A549 treated with RU486 at 1 μM for 4 hours (cell line): ENCODE measurements around the gene ASCC2. TPM values are rescaled to one million over a fixed set of nuclear protein-coding genes. Genes with fewer than 3 reads are reported as not detected.

Experiments
- total RNA-seq: library from RNA; stranded (reverse); fragments of 200-300 nt; extraction: Qiagen RNA extraction; gene quantifications from 5 replicates; pipeline ENCODE4 v1.2.3, GENCODE V29; 2022; ENCODE audit warnings: low read depth

ASCC2 gene, protein sequence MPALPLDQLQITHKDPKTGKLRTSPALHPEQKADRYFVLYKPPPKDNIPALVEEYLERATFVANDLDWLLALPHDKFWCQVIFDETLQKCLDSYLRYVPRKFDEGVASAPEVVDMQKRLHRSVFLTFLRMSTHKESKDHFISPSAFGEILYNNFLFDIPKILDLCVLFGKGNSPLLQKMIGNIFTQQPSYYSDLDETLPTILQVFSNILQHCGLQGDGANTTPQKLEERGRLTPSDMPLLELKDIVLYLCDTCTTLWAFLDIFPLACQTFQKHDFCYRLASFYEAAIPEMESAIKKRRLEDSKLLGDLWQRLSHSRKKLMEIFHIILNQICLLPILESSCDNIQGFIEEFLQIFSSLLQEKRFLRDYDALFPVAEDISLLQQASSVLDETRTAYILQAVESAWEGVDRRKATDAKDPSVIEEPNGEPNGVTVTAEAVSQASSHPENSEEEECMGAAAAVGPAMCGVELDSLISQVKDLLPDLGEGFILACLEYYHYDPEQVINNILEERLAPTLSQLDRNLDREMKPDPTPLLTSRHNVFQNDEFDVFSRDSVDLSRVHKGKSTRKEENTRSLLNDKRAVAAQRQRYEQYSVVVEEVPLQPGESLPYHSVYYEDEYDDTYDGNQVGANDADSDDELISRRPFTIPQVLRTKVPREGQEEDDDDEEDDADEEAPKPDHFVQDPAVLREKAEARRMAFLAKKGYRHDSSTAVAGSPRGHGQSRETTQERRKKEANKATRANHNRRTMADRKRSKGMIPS
- total RNA-seq = 24.2 to 33.9 TPM (median 30.9 TPM) in 5 replicates

DNA sequence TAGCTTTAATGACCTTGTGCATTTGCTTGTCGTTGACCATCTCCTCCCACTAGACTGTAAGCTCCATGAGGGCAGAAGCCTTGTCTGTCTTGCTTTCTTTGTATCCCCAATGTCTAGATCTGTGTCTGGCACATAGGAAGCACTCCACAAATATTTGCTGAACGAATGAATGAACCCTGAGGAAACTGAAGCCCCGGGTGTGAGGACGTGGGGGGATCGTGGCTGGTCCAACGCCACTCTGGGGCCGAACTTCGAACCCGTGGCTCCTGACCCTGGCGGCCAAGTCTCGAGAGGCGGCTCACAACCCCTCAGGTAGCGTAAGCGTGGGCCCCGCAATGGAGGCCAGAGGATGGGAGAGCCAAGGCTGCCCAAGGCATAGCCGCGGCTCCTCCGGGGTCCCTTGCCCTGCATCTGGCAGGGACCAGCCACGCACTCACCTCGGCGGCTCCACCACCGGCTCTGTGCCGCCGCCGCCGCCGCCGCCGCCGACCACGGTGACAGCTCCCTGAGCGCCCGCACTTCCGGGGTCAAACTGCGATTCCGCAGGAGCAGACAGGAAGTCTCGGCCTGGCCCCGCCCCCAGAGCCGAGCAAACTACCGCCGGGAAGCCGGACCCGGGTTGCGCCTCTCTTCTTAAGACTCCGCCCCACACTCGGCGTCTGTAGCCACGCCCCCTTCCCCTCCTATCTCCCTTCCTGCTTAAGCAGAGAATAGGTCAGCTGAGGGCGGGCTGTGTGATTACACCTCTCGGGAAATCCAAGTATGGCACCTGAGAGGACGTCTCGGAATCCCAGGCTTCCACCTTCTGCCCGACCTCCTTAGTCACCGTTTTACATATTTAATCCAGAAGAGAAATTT is at the start of gene ASCC2:
ASCC2 (minus strand) TSS at position 534 of the 858 bp plus-strand sequence. CDS start 5,949 bp downstream, outside the sequence.

DNA sequence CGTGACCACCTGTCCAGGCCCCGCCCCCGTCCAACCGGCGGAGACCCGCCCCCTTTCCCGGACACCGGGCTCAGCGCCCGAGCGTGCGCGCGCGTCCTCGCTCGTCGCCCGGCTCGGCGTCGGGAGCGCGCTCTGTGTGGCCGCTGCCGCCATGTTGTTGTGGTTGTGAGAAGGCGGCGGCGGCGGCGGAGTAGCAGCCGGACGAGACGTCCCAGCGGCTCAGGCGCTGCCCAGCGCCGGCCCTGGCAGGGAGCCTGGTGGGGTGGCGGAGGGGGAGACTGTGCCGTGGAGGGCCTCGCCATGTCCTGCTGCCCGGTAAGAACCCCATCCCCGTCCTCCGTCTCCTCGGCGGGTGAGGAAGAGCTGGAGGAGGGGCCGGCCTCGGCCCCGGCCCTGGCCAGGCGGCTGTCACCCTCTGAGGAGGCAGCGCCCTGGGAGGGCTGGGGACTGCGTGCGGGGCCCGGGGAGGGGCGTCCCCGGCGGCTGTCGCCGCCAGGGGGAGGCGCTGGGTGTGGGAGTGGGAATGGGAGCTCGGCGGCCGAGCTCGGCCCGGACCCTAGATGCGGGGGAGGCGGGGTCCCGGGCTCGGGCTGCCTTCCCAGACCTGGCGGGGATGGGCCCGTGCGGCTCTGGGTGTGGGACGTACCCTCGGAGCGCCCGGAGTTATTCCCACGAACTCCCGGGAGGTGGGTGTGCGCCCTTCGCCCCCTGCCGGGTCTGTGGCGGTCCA is 45.1 kb upstream of the ASCC2 start, which contains the start of gene MTMR3:
MTMR3 (plus strand) TSS at position 130 of the 730 bp plus-strand sequence. CDS start 87,886 bp downstream, outside the sequence.

DNA sequence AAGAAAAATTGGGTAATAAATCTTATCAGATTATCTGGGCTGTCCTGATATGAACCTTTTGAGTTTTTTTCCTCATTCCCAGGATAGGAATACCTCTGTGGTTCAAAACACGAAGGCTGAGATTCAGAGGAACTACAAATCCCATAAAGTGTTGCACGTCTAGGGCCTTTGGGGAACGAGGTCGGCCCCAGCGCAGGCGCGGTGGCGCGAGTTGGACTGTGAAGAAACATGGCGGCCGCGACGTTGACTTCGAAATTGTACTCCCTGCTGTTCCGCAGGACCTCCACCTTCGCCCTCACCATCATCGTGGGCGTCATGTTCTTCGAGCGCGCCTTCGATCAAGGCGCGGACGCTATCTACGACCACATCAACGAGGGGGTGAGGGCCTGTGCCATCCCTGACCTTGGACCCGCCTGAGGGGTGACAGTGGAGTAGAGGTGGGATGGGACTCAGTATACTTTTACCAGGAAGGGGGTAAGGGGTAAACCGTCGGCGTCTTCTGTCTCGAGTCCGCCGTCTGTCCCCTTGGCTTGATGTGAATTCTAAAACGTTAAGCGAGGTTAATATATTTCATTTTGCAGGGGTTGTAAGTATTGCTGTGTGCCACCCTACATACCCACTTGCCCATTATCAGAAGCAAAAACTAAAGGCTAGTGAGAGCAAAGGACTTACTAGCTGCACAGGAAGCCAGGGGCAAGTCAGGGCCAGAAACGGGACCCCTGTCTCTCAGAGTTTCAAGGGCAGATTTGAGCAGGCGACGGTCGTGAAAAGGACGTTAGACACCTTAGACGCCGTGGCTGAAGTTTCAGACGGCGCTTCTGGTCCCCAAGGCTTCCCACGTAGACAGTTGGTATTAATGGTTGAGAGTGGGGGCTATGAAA is 70.7 kb downstream of the ASCC2 start, which contains the start of gene UQCR10:
UQCR10 (plus strand) TSS at position 199 of the 881 bp plus-strand sequence; CDS start at position 229, 30 bp downstream.

DNA sequence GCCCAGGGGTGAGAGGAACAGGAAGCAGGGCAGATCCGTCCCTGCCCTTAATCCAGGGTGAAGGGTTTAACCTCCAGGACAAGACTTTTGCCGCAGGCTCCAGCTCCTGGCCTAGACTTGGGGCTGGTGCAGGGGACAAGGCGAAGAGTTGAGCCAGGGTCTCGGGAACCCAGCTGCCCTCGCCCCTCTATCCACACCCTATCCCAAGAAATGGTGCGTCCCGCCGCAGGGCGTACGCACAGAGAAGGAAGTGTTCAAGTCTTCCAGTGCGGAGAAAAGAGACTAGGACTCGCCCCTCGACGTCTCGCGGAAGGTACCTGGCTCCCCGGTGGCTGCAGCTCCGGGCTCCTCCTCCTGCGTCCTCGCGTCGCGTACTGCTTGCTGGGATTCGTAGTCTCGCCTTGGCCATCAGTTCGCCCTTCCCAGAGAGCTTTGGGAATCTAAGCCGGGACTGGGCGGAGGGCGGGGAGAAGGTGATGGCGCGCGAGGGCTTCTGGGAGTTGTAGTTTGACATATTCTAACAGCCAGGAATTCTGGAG is 71.4 kb downstream of the ASCC2 start, which contains the start of gene ZMAT5:
ZMAT5 (minus strand) TSS at position 376 of the 539 bp plus-strand sequence. CDS start 18,463 bp downstream, outside the sequence.

Other genes starting within 250 kb of the ASCC2 start
- 12.2 to 17.8 TPM (median 15.0 TPM) in 5 replicates for gene NF2, start 234.6 kb downstream of the ASCC2 start, total RNA-seq
- 0.14 to 0.29 TPM (median 0.21 TPM) in 5 replicates for gene CABP7, start 118.3 kb downstream of the ASCC2 start, total RNA-seq
- 14.9 to 20.9 TPM (median 19.1 TPM) in 5 replicates for gene ZMAT5, start 71.3 kb downstream of the ASCC2 start, total RNA-seq
- gene UQCR10, start 70.9 kb downstream of the ASCC2 start, total RNA-seq = 111 to 128 TPM (median 124 TPM) in 5 replicates
- 7.8 to 10.1 TPM (median 9.5 TPM) in 5 replicates for gene MTMR3, start 44.9 kb upstream of the ASCC2 start, total RNA-seq
- not detected in 5 replicates for gene HORMAD2, start 242.2 kb upstream of the ASCC2 start, total RNA-seq